Osteocyte (in vitro differentiated cells): Measurements from ENCODE around the gene FILIP1. TPM values are rescaled to one million over a fixed set of nuclear protein-coding genes. Genes with fewer than 3 reads are reported as not detected.

Experiments used
- DNase-seq: peaks from one replicate; pipeline ENCODE4 v3.0.0; 2021; ENCODE audit warnings: mixed read lengths; ENCODE audit not compliant: unreplicated experiment; ENCODE audit errors: extremely low spot score
- H3K27ac Mint-ChIP-seq: one replicate; pipeline ENCODE4 v1.8.0; 2021; ENCODE audit warnings: mild to moderate bottlenecking, mixed read lengths; ENCODE audit not compliant: unreplicated experiment
- H3K27me3 Mint-ChIP-seq: one replicate; pipeline ENCODE4 v1.8.0; 2021; ENCODE audit warnings: mixed read lengths; ENCODE audit not compliant: unreplicated experiment
- H3K36me3 Mint-ChIP-seq: one replicate; pipeline ENCODE4 v1.8.0; 2021; ENCODE audit warnings: mixed read lengths; ENCODE audit not compliant: unreplicated experiment
- H3K4me1 Mint-ChIP-seq: one replicate; pipeline ENCODE4 v1.8.0; 2021; ENCODE audit warnings: mixed read lengths; ENCODE audit not compliant: unreplicated experiment
- H3K4me3 Mint-ChIP-seq: one replicate; pipeline ENCODE4 v1.8.0; 2021; ENCODE audit warnings: mild to moderate bottlenecking, moderate library complexity, mixed read lengths; ENCODE audit not compliant: unreplicated experiment
- H3K9me3 Mint-ChIP-seq: one replicate; pipeline ENCODE4 v1.8.0; 2021; ENCODE audit warnings: mixed read lengths; ENCODE audit not compliant: unreplicated experiment
- CTCF ChIP-seq: fragments of 200-600 bp; sonication (generic); IDR thresholded peaks from 2 replicates; pipeline ENCODE4 v1.5.0; 2021; ENCODE audit warnings: antibody characterized with exemption, mild to moderate bottlenecking, moderate library complexity
- total RNA-seq: library from RNA; stranded (reverse); gene quantifications from 2 replicates; pipeline ENCODE4 v1.2.1, GENCODE V29; 2021

Gene FILIP1
- total RNA-seq, 1 donor from 2014 or later = 0.05 TPM

DNA sequence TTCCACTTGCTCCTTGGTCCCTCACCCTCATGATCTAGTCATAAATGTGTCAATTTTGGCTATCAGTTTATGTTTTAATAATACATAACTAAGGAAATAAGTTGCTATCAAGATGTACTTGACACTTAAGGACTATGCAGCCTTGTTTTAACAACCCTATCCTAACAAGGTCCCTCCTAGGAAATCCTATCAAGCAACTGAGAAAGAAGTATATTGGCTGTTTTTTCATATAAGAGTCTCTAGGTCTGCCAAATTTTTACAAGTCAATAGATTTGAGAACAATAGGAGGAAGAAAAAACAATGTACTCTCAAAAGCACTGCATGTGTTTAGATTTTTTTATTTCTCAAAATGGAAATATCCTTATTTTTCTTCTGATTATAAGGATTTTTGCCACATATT is 14.7 kb downstream of the FILIP1 start:
- Mint-ChIP-seq H3K9me3 (no peaks in the 10 kb centered on the region), H3K4me1 (no peaks in the 10 kb centered on the region), H3K36me3 (no peaks in the 10 kb centered on the region), H3K4me3 (no peak overlapping the region), H3K27ac (no peak overlapping the region), H3K27me3 (peaks cover 28% of the 10 kb centered on the region)
- no peak for TF ChIP-seq CTCF
- DNase-seq = no peak

DNA sequence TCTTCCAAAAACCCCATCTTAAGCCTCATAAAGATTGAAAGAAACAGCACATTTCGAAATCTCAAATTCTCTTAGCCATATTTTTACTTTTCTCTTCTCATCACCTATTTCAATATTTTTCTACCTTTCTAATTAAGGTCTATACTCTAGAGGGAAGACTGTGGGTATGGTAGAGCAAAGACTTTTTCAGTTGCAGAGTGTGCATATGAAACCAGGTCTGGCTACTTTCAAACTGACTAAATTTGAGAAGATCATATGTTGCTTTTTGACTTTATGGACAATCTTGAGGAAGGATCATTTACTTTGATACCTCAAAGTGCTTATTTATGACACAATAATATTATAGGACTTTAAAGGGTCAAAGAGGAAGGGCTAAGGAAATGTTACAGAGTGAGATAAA is 20.7 kb downstream of the FILIP1 start:
- peaks cover 19% of the 10 kb centered on the region for H3K27me3 Mint-ChIP-seq
- H3K27ac Mint-ChIP-seq = no peak overlapping the region
- no peak for TF ChIP-seq CTCF
- peaks cover 2% of the 10 kb centered on the region for H3K36me3 Mint-ChIP-seq
- DNase-seq = no peak
- H3K4me3 Mint-ChIP-seq = no peak overlapping the region
- H3K9me3 Mint-ChIP-seq = peaks cover 7% of the 10 kb centered on the region
- H3K4me1 Mint-ChIP-seq = no peaks in the 10 kb centered on the region

DNA sequence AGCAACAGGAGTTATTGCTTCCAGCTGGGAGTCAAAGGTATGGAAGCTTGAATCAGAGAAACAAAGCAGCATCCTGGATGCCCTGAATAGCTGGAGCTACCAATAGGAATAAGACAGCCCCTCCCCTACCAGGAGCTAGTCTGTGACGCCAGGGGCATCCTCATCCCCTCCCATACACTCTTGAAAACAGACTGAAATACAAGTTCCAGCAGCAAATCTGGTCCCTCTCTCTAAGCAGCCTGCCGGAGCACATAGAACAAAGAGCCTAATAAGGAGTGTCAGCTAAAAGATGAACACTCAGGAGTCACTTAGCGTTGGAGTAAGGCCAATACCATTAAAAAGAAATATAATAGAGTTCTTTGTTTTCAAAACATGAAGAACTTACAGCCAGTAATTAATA is 25.6 kb downstream of the FILIP1 start:
- Mint-ChIP-seq H3K27me3 (peaks cover 10% of the 10 kb centered on the region), H3K9me3 (peaks cover 7% of the 10 kb centered on the region), H3K36me3 (peaks cover 2% of the 10 kb centered on the region)

DNA sequence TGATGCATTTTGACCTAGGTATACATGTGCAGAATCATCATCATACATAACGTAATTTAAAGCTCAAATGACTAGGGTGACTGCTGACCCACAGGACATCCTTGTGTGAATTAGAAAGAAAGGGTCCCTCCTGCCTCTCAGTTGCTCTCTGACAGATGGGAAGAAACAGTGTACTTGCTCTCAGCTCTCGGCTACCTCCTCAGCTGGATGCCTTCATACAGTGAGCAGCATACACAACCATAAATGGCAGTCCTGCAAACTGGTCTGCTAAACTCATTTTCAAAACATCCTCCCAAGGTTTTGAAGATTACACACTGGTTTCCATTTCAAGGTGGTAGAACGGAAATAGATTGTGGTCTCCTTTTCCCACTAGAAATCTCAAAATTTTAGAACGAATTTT is 26.3 kb downstream of the FILIP1 start:
- H3K27ac Mint-ChIP-seq = no peak overlapping the region
- H3K36me3 Mint-ChIP-seq = peaks cover 2% of the 10 kb centered on the region
- no peak overlapping the region for H3K4me3 Mint-ChIP-seq
- H3K27me3 Mint-ChIP-seq = peaks cover 6% of the 10 kb centered on the region
- no peak for DNase-seq
- peaks cover 7% of the 10 kb centered on the region for H3K9me3 Mint-ChIP-seq
- no peak for TF ChIP-seq CTCF
- no peaks in the 10 kb centered on the region for H3K4me1 Mint-ChIP-seq

More for the DNA sequence above, 25.6 kb downstream of the FILIP1 start:
- no peaks in the 10 kb centered on the region for H3K4me1 Mint-ChIP-seq
- H3K27ac Mint-ChIP-seq = no peak overlapping the region
- TF ChIP-seq CTCF = no peak
- H3K4me3 Mint-ChIP-seq = no peak overlapping the region
- no peak for DNase-seq

DNA sequence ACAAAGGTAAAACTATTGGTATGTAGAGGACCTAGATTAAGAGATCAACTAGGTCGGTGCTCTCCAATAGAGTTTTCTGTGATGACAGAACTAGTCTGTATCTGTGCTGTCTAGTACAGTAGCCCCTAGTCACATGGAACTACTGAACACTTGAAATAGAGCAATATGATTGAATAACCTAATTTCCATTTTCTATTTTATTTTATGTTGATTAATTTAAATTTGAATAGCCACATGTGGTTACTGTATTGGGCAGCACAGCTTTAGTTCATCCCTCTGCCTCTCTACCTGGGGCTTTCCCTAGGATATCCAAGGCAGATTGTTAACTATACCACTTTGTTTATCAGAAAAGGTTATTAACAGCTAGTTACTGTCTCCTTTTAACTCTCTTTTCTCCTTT is 27.0 kb downstream of the FILIP1 start:
- TF ChIP-seq CTCF = no peak
- Mint-ChIP-seq H3K4me3 (no peak overlapping the region), H3K9me3 (peaks cover 7% of the 10 kb centered on the region), H3K4me1 (no peaks in the 10 kb centered on the region), H3K27ac (no peak overlapping the region), H3K36me3 (peaks cover 2% of the 10 kb centered on the region), H3K27me3 (peaks cover 6% of the 10 kb centered on the region)
- no peak for DNase-seq
